H1 (cell line): ENCODE results near the gene VCX2. TPM values are rescaled to one million over a fixed set of nuclear protein-coding genes. Genes with fewer than 3 reads are reported as not detected.

Experiments
- BACH1 ChIP-seq: IDR thresholded peaks from 2 replicates; pipeline ENCODE4 v1.6.1; 2012; ENCODE audit warnings: low read length, improper control_type of control experiment
- CHD7 ChIP-seq: fragments of 300-600 bp; sonication (generic); IDR thresholded peaks from 2 replicates; pipeline ENCODE4 v1.7.1; 2012; ENCODE audit warnings: low read length, moderate library complexity, mild to moderate bottlenecking, inconsistent platforms; ENCODE audit not compliant: insufficient replicate concordance
- RAD21 ChIP-seq, 2 experiments: IDR thresholded peaks in 1 of 2; conservative IDR thresholded peaks in 1 of 2; 2 replicates each; pipeline ENCODE4 v1.6.1; 2011; ENCODE audit warnings: low read depth in 2 of 2, low read length in 2 of 2, improper control_type of control experiment in 1 of 2, inconsistent platforms in 1 of 2, mild to moderate bottlenecking in 1 of 2, moderate library complexity in 1 of 2
- polyA plus RNA-seq, 7 experiments: library from polyadenylated mRNA; depleted of rRNA in 3 of 7; stranded (reverse) in 5 of 7; unstranded in 2 of 7; fragments of >200 nt in 5 of 7; fragments of 200-250 nt in 2 of 7; gene quantifications; 1 replicate in 5 of 7; 2 replicates in 1 of 7; 4 replicates in 1 of 7; pipeline versions ENCODE4 v1.2.1 to v1.2.3, GENCODE V29; 2011 to 2013; ENCODE audit warnings: missing spikeins in 2 of 7, mixed read lengths in 2 of 7
- total RNA-seq: library from RNA; stranded (reverse); fragmentation: NEBNext Ultra II Directional; extraction: Animal tissue kit (Norgen Biotek cat#: 25700); gene quantifications from 2 replicates; pipeline ENCODE4 v1.2.1, GENCODE V29; 2021

The VCX2 gene
- total and polyA plus RNA-seq, 2 of the 8 experiments (the other 6 are each of a cell fraction or from before 2014, with no cell fraction given): not detected

GRCh38 chrX:8204943-8205342 is 33.9 kb upstream of the VCX2 start (continued):
- TF ChIP-seq CHD7: no peak
- no peak for TF ChIP-seq RAD21 (IDR thresholded peaks at IDR 0.05 in 1 of 2, conservative IDR thresholded peaks at IDR 0.05 in 1 of 2; ENCODE audit: low read depth in 2 of 2, low read length in 2 of 2)
- TF ChIP-seq BACH1: no peak
